Measurements from ENCODE around the gene VPS26A. TPM values are rescaled to one million over a fixed set of nuclear protein-coding genes. Genes with fewer than 3 reads are reported as not detected.

Gene VPS26A
- total RNA-seq, 1 experiment from 2014 or later = 37.4 TPM

DNA sequence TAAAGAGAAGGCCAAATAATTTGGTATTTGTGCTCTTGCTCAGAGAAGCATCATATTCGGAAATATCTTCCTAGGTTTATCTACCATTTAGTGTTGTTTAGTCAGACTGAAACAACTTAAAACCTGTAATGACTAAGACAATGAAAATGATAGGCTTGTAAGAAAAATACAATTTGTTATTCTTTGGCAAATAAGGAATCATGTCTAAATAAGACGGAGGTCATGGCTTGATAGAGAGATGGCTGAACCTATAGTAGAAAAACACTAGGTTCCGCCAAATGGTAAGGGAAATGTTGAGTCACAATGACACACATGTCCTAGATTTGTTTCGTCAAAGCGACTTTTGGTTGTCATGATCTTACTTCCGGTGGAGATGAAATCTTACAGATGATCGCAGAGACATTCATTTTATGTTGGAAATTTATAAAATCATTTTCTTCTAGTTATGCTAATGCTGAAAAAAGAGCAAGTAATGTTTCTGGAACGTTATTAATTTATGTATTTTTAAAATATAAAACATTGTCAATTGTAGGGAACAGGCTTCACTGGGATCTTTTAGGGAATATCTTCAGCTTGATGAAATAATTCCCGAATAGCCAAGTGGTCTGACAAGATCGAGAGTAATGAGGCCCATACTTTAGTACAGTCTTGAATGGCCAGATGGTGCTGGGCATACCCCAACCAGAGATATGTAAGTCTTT, 35.0 kb upstream of the VPS26A start:
- ATAC-seq (no peak), DNase-seq (ENCODE audit: low spot score) (no peak)
- TF ChIP-seq ZNF416 (CRISPR knock-in tag; IDR thresholded peaks at IDR 0.05) (no peak), TEAD1 (CRISPR knock-in tag; IDR thresholded peaks at IDR 0.05) (no peak)
- H3K27ac Mint-ChIP-seq = no peak overlapping the region
- no peaks in the 10 kb centered on the region for H3K27me3 Mint-ChIP-seq (ENCODE audit: low read depth)
- CTCF ChIA-PET = interaction anchor here (1.3 kb wide), 1 partner anchor 84 kb away, joined by 4 read pairs; no protein-coding TSS in a partner anchor
- POLR2A ChIA-PET = no interaction called here
- peaks cover 18% of the 10 kb centered on the region for H3K4me1 Mint-ChIP-seq
- H3K9me3 Mint-ChIP-seq = no peaks in the 10 kb centered on the region
- no peak overlapping the region for H3K4me3 Mint-ChIP-seq
- no peaks in the 10 kb centered on the region for H3K36me3 Mint-ChIP-seq

DNA sequence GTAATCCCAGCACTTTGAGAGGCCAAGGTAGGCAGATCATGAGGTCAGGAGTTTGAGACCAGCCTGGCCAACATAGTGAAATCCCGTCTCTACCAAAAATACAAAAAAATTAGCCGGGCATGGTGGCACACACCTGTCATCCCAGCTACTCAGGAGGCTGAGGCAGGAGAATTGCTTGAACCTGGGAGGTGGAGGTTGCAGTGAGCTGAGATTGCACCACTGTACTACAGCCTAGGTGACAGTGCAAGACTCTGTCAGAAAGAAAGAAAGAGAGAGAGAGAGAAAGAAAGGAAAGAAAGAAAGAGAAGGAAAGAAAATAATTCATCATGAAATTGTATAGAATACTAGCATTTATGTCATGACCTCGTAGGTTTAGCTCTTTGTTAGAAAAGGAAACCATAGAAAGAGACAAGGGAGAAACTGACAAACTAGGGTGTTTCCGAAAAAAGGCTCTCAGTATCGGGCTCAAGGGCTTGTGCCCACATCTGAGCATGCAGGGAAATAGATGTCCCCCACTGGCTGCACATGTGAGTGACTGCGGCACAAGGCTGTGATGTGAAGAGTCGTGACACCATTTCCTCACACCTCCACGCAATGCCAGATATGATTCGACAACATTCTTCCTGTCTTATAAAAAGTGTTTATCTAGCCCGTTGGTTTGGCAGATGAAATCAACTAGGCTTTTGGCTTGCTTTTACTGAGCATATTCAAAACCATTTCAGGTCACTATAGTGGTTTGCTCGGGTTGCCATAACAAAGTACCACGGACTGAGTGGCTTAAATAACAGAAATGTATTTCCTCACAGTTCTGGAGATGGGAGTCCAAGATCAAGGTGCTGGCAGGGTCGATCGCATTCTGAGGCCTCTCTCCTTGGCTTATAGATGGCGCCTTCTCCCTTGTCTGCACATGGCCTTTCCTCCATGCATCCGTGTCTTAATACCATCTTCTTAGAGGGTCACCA, 34.1 kb upstream of the VPS26A start:
- ChIA-PET CTCF (no interaction called here), POLR2A (no interaction called here)
- ATAC-seq (no peak), DNase-seq (ENCODE audit: low spot score) (no peak)
- Mint-ChIP-seq H3K4me1 (peaks cover 14% of the 10 kb centered on the region), H3K4me3 (no peak overlapping the region), H3K27ac (no peak overlapping the region), H3K27me3 (ENCODE audit: low read depth) (no peaks in the 10 kb centered on the region), H3K9me3 (no peaks in the 10 kb centered on the region), H3K36me3 (no peaks in the 10 kb centered on the region)
- TF ChIP-seq, protein P1, sequence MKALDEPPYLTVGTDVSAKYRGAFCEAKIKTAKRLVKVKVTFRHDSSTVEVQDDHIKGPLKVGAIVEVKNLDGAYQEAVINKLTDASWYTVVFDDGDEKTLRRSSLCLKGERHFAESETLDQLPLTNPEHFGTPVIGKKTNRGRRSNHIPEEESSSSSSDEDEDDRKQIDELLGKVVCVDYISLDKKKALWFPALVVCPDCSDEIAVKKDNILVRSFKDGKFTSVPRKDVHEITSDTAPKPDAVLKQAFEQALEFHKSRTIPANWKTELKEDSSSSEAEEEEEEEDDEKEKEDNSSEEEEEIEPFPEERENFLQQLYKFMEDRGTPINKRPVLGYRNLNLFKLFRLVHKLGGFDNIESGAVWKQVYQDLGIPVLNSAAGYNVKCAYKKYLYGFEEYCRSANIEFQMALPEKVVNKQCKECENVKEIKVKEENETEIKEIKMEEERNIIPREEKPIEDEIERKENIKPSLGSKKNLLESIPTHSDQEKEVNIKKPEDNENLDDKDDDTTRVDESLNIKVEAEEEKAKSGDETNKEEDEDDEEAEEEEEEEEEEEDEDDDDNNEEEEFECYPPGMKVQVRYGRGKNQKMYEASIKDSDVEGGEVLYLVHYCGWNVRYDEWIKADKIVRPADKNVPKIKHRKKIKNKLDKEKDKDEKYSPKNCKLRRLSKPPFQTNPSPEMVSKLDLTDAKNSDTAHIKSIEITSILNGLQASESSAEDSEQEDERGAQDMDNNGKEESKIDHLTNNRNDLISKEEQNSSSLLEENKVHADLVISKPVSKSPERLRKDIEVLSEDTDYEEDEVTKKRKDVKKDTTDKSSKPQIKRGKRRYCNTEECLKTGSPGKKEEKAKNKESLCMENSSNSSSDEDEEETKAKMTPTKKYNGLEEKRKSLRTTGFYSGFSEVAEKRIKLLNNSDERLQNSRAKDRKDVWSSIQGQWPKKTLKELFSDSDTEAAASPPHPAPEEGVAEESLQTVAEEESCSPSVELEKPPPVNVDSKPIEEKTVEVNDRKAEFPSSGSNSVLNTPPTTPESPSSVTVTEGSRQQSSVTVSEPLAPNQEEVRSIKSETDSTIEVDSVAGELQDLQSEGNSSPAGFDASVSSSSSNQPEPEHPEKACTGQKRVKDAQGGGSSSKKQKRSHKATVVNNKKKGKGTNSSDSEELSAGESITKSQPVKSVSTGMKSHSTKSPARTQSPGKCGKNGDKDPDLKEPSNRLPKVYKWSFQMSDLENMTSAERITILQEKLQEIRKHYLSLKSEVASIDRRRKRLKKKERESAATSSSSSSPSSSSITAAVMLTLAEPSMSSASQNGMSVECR (CRISPR knock-in tag; IDR thresholded peaks at IDR 0.05; ENCODE audit: borderline replicate concordance) = no peak

DNA sequence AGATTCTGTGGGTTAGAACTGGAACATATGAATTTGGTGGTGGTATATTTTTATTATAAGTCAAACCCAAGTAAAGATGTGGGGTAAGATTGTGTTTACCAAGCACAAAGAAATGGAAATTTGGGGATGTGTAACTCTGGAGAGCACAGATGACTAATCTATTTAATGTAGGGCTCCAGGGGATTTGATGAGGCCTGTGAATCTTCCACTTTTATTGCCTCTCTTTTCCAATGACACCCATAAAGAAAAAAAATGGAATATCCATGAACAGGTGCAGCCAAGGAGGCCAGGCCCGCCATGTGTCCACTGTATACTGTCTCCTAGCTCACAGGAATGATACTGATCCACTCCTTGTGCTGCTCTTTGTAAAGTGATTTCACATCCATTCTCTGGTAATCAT, 33.3 kb upstream of the VPS26A start:
- Mint-ChIP-seq H3K9me3 (no peaks in the 10 kb centered on the region), H3K4me1 (peaks cover 7% of the 10 kb centered on the region), H3K36me3 (no peaks in the 10 kb centered on the region), H3K27ac (no peak overlapping the region), H3K4me3 (no peak overlapping the region), H3K27me3 (ENCODE audit: low read depth) (no peaks in the 10 kb centered on the region)
- ChIA-PET POLR2A (no interaction called here), CTCF (no interaction called here)
- DNase-seq (ENCODE audit: low spot score) = no peak
- TF ChIP-seq, protein P2, sequence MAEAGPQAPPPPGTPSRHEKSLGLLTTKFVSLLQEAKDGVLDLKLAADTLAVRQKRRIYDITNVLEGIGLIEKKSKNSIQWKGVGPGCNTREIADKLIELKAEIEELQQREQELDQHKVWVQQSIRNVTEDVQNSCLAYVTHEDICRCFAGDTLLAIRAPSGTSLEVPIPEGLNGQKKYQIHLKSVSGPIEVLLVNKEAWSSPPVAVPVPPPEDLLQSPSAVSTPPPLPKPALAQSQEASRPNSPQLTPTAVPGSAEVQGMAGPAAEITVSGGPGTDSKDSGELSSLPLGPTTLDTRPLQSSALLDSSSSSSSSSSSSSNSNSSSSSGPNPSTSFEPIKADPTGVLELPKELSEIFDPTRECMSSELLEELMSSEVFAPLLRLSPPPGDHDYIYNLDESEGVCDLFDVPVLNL (CRISPR knock-in tag; IDR thresholded peaks at IDR 0.05; ENCODE audit: borderline replicate concordance, low read depth) = no peak
- TF ChIP-seq JUN (CRISPR knock-in tag; IDR thresholded peaks at IDR 0.05) = no peak
- no peak for TF ChIP-seq ZNF121 (CRISPR knock-in tag; IDR thresholded peaks at IDR 0.05)
- TF ChIP-seq, protein P3, sequence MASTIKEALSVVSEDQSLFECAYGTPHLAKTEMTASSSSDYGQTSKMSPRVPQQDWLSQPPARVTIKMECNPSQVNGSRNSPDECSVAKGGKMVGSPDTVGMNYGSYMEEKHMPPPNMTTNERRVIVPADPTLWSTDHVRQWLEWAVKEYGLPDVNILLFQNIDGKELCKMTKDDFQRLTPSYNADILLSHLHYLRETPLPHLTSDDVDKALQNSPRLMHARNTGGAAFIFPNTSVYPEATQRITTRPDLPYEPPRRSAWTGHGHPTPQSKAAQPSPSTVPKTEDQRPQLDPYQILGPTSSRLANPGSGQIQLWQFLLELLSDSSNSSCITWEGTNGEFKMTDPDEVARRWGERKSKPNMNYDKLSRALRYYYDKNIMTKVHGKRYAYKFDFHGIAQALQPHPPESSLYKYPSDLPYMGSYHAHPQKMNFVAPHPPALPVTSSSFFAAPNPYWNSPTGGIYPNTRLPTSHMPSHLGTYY (CRISPR knock-in tag; IDR thresholded peaks at IDR 0.05) = no peak
- TF ChIP-seq SOX15 (CRISPR knock-in tag; IDR thresholded peaks at IDR 0.05) = no peak
- no peak for ATAC-seq

DNA sequence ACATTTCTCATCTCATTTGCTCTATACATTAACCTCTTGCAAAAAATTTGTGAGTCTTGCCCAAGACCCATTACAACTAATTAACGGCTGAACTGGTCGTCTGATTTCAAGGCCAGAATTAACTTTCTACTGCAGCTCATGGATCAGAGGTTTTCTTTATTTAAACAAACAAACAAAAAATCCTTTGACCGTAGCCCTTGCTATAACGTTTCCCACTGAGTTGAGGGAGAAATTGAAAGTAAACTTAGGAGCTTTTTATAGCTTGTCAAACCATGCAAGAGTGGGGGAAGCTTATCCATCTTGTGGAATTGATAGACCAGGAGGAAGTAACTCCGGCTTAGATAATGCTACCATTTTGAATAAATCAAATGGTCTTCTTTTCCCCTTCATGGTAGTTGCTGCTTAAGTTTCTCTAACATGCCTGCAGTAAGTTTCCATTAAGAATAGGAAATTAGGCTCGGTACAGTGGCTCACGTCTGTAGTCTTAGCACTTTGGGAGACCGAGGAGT, 32.8 kb upstream of the VPS26A start:
- CTCF ChIA-PET = no interaction called here
- H3K4me1 Mint-ChIP-seq = peaks cover 2% of the 10 kb centered on the region
- H3K36me3 Mint-ChIP-seq = no peaks in the 10 kb centered on the region
- no peak overlapping the region for H3K27ac Mint-ChIP-seq
- ATAC-seq = no peak
- no peak overlapping the region for H3K4me3 Mint-ChIP-seq
- DNase-seq (ENCODE audit: low spot score) = no peak
- H3K9me3 Mint-ChIP-seq = no peaks in the 10 kb centered on the region
- POLR2A ChIA-PET = no interaction called here
- no peaks in the 10 kb centered on the region for H3K27me3 Mint-ChIP-seq (ENCODE audit: low read depth)
- TF ChIP-seq CBFB (CRISPR knock-in tag; IDR thresholded peaks at IDR 0.05; ENCODE audit: low read depth) (no peak), ZNF138 (CRISPR knock-in tag; conservative IDR thresholded peaks at IDR 0.05) (no peak), ATF1 (CRISPR knock-in tag; IDR thresholded peaks at IDR 0.05) (no peak), EMX1 (CRISPR knock-in tag; IDR thresholded peaks at IDR 0.05) (no peak)
- TF ChIP-seq, protein P4, sequence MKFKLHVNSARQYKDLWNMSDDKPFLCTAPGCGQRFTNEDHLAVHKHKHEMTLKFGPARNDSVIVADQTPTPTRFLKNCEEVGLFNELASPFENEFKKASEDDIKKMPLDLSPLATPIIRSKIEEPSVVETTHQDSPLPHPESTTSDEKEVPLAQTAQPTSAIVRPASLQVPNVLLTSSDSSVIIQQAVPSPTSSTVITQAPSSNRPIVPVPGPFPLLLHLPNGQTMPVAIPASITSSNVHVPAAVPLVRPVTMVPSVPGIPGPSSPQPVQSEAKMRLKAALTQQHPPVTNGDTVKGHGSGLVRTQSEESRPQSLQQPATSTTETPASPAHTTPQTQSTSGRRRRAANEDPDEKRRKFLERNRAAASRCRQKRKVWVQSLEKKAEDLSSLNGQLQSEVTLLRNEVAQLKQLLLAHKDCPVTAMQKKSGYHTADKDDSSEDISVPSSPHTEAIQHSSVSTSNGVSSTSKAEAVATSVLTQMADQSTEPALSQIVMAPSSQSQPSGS (CRISPR knock-in tag; IDR thresholded peaks at IDR 0.05; ENCODE audit: borderline replicate concordance, low read depth) = no peak
- TF ChIP-seq, protein P5, sequence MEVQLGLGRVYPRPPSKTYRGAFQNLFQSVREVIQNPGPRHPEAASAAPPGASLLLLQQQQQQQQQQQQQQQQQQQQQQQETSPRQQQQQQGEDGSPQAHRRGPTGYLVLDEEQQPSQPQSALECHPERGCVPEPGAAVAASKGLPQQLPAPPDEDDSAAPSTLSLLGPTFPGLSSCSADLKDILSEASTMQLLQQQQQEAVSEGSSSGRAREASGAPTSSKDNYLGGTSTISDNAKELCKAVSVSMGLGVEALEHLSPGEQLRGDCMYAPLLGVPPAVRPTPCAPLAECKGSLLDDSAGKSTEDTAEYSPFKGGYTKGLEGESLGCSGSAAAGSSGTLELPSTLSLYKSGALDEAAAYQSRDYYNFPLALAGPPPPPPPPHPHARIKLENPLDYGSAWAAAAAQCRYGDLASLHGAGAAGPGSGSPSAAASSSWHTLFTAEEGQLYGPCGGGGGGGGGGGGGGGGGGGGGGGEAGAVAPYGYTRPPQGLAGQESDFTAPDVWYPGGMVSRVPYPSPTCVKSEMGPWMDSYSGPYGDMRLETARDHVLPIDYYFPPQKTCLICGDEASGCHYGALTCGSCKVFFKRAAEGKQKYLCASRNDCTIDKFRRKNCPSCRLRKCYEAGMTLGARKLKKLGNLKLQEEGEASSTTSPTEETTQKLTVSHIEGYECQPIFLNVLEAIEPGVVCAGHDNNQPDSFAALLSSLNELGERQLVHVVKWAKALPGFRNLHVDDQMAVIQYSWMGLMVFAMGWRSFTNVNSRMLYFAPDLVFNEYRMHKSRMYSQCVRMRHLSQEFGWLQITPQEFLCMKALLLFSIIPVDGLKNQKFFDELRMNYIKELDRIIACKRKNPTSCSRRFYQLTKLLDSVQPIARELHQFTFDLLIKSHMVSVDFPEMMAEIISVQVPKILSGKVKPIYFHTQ (CRISPR knock-in tag; IDR thresholded peaks at IDR 0.05) = no peak
